K562 (cell line): ENCODE results near the gene BBLN. TPM values are rescaled to one million over a fixed set of nuclear protein-coding genes. Genes with fewer than 3 reads are reported as not detected.

Experiments used
- BRD4 ChIP-seq: fragments of 200-600 bp; sonication (generic); IDR thresholded peaks from 2 replicates; pipeline ENCODE4 v1.6.1; 2017; ENCODE audit warnings: inconsistent platforms
- DPF2 ChIP-seq: fragments of 450-650 bp; IDR thresholded peaks from 2 replicates; pipeline ENCODE4 v1.6.1; 2016
- HMG20A ChIP-seq: fragments of 450-650 bp; formaldehyde crosslinking; conservative IDR thresholded peaks from 2 replicates; pipeline ENCODE4 v1.4.0; 2020; ENCODE audit warnings: mild to moderate bottlenecking, mixed read lengths
- MIER1 ChIP-seq: fragments of 450-650 bp; IDR thresholded peaks from 2 replicates; pipeline ENCODE4 v1.6.1; 2016; ENCODE audit warnings: antibody characterized with exemption, mild to moderate bottlenecking, low read depth
- NEUROD1 ChIP-seq: fragments of 150-350 bp; IDR thresholded peaks from 2 replicates; pipeline ENCODE4 v1.6.1; 2014; ENCODE audit warnings: borderline replicate concordance, low read length, low read depth; ENCODE audit not compliant: partially characterized antibody
- NFRKB ChIP-seq: fragments of 450-650 bp; IDR thresholded peaks from 2 replicates; pipeline ENCODE4 v1.6.1; 2016; ENCODE audit warnings: low read depth
- NKRF ChIP-seq: fragments of 450-650 bp; IDR thresholded peaks from 2 replicates; pipeline ENCODE4 v1.6.1; 2016; ENCODE audit warnings: borderline replicate concordance
- NRF1 ChIP-seq, 2 experiments: fragments of 450-650 bp; IDR thresholded peaks in 1 of 2; conservative IDR thresholded peaks in 1 of 2; 2 replicates each; pipeline ENCODE4 v1.6.1; 2014; ENCODE audit warnings: mild to moderate bottlenecking in 2 of 2
- POLR2B ChIP-seq: fragments of 450-650 bp; IDR thresholded peaks from 2 replicates; pipeline ENCODE4 v1.6.1; 2018; ENCODE audit warnings: low read depth; ENCODE audit not compliant: partially characterized antibody
- PREB ChIP-seq: sonication (generic); formaldehyde crosslinking; IDR thresholded peaks from 2 replicates; pipeline ENCODE4 v1.8.1; 2023; ENCODE audit warnings: mild to moderate bottlenecking, missing genetic modification reagents
- RAD21 ChIP-seq, 2 experiments: fragments of 250-450 bp in 1 of 2; fragments of 450-650 bp in 1 of 2; sonication (Bioruptor Pico) in 1 of 2; formaldehyde crosslinking in 1 of 2; IDR thresholded peaks in 1 of 2; conservative IDR thresholded peaks in 1 of 2; 2 replicates each; pipeline versions ENCODE4 v1.4.0 to v1.8.0; 2020 to 2022; ENCODE audit warnings: mild to moderate bottlenecking in 2 of 2, moderate library complexity in 1 of 2
- RB1 ChIP-seq: fragments of 450-650 bp; IDR thresholded peaks from 2 replicates; pipeline ENCODE4 v1.6.1; 2017; ENCODE audit warnings: low read depth, mild to moderate bottlenecking
- RBM34 ChIP-seq: fragments of 200-400 bp; formaldehyde crosslinking; IDR thresholded peaks from 2 replicates; pipeline ENCODE4 v1.6.1; 2018; ENCODE audit warnings: low read length, borderline replicate concordance; ENCODE audit not compliant: insufficient read depth
- SIN3A ChIP-seq, 2 experiments: fragments of 150-350 bp in 1 of 2; IDR thresholded peaks; 2 replicates each; pipeline ENCODE4 v1.6.1; 2011 to 2016; ENCODE audit warnings: borderline replicate concordance in 2 of 2, low read depth in 2 of 2, low read length in 2 of 2, mild to moderate bottlenecking in 2 of 2, moderate library complexity in 2 of 2; ENCODE audit not compliant: control insufficient read depth in 1 of 2
- SIRT6 ChIP-seq: IDR thresholded peaks from one replicate; pipeline ENCODE4 v1.6.1; 2012; ENCODE audit warnings: low read depth, mild to moderate bottlenecking, control low read depth, inconsistent platforms, low read length, moderate library complexity
- SMAD2 ChIP-seq: fragments of 150-350 bp; IDR thresholded peaks from 2 replicates; pipeline ENCODE4 v1.6.1; 2014; ENCODE audit warnings: low read depth, mild to moderate bottlenecking, low read length
- SREBF1 ChIP-seq: fragments of 150-350 bp; IDR thresholded peaks from 2 replicates; pipeline ENCODE4 v1.6.1; 2014; ENCODE audit warnings: antibody characterized with exemption, low read depth, low read length, borderline replicate concordance
- TAF9B ChIP-seq: fragments of 450-650 bp; IDR thresholded peaks from 2 replicates; pipeline ENCODE4 v1.6.1; 2018; ENCODE audit warnings: mild to moderate bottlenecking; ENCODE audit not compliant: partially characterized antibody
- XRCC5 ChIP-seq: fragments of 200-400 bp; formaldehyde crosslinking; IDR thresholded peaks from 2 replicates; pipeline ENCODE4 v1.6.1; 2017; ENCODE audit warnings: low read depth, mild to moderate bottlenecking, low read length
- ZNF212 ChIP-seq: fragments of 450-650 bp; formaldehyde crosslinking; IDR thresholded peaks from 2 replicates; pipeline ENCODE4 v1.4.0; 2020; ENCODE audit warnings: mild to moderate bottlenecking
- ZNF224 ChIP-seq: sonication (generic); formaldehyde crosslinking; IDR thresholded peaks from 2 replicates; pipeline ENCODE4 v1.8.0; 2022; ENCODE audit warnings: mild to moderate bottlenecking, missing genetic modification reagents
- ZNF324 ChIP-seq: fragments of 250-450 bp; sonication (Bioruptor Pico); IDR thresholded peaks from 2 replicates; pipeline ENCODE4 v1.4.0; 2020; ENCODE audit warnings: mild to moderate bottlenecking
- ZNF436 ChIP-seq: fragments of 250-450, 450-650 bp; sonication (Bioruptor Pico); formaldehyde crosslinking; IDR thresholded peaks from 2 replicates; pipeline ENCODE4 v1.7.0; 2020; ENCODE audit warnings: mild to moderate bottlenecking
- ZNF449 ChIP-seq: fragments of 250-450 bp; sonication (Bioruptor Pico); IDR thresholded peaks from 2 replicates; pipeline ENCODE4 v1.8.0; 2022; ENCODE audit warnings: moderate library complexity, mild to moderate bottlenecking, inconsistent platforms
- ZNF785 ChIP-seq: fragments of 250-450 bp; sonication (Bioruptor Pico); IDR thresholded peaks from 2 replicates; pipeline ENCODE4 v1.4.0; 2020; ENCODE audit warnings: mild to moderate bottlenecking
- polyA plus RNA-seq, 8 experiments: library from polyadenylated mRNA; depleted of rRNA in 4 of 8; stranded (reverse) in 5 of 8; unstranded in 3 of 8; fragments of >200 nt; fragmentation: Nextera tagmentation in 2 of 8; fragmentation: Illumina TruSeq in 1 of 8; extraction: Ambion mirVana in 2 of 8; extraction: Trizol in 1 of 8; gene quantifications; 2 replicates each; pipeline versions ENCODE4 v1.2.1 to v1.2.3, GENCODE V29; 2011 to 2014; ENCODE audit warnings: inconsistent platforms in 1 of 8, missing spikeins in 1 of 8
- total RNA-seq, 7 experiments: library from RNA; depleted of rRNA in 6 of 7; stranded (reverse); fragments of >200 nt in 6 of 7; fragmentation: Illumina TruSeq in 2 of 7; extraction: Trizol in 2 of 7; gene quantifications; 2 replicates each; pipeline versions ENCODE4 v1.2.1 to v1.2.3, GENCODE V29; 2011 to 2021; ENCODE audit warnings: low replicate concordance in 1 of 7

BBLN gene
- total and polyA plus RNA-seq, 9 of the 15 experiments (the other 6 are each of a cell fraction or from before 2014, with no cell fraction given): 4.2 to 331 (median 87.1) TPM

- TF ChIP-seq SIN3A (IDR thresholded peaks at IDR 0.05; ENCODE audit: borderline replicate concordance in 2 of 2, control insufficient read depth in 1 of 2, low read depth in 2 of 2, low read length in 2 of 2) (no peak), HMG20A (CRISPR knock-in tag) (no peak), ZNF224 (CRISPR knock-in tag) (no peak), PREB (CRISPR knock-in tag) (no peak), MIER1 (no peak), ZNF324 (CRISPR knock-in tag) (no peak), NEUROD1 (peak; percentile 16), TAF9B (no peak), ZNF436 (CRISPR knock-in tag) (no peak), RBM34 (no peak), XRCC5 (peak; percentile 99), SMAD2 (no peak), ZNF449 (CRISPR knock-in tag) (no peak), ZNF212 (CRISPR knock-in tag) (no peak), NKRF (no peak), SIRT6 (no peak), POLR2B (no peak), ZNF785 (CRISPR knock-in tag) (no peak), RB1 (peak; percentile 93), DPF2 (no peak), NRF1 (conservative IDR thresholded peaks at IDR 0.05 in 1 of 2, IDR thresholded peaks at IDR 0.05 in 1 of 2) (no peak), RAD21 (CRISPR knock-in tag; conservative IDR thresholded peaks at IDR 0.05 in 1 of 2, IDR thresholded peaks at IDR 0.05 in 1 of 2) (peak; percentile 99 to 100), SREBF1 (no peak), BRD4 (no peak), NFRKB (no peak)
Observed at GRCh38 chr9:128117613-128118471, 42.2 kb upstream of the BBLN start (continued).
